ENCODE results near the gene KCNQ1. TPM values are rescaled to one million over a fixed set of nuclear protein-coding genes. Genes with fewer than 3 reads are reported as not detected.

The KCNQ1 gene
- polyA plus RNA-seq, 1 donor (not counting 4 experiments of a cell fraction or from before 2014, with no cell fraction given): not detected

DNA sequence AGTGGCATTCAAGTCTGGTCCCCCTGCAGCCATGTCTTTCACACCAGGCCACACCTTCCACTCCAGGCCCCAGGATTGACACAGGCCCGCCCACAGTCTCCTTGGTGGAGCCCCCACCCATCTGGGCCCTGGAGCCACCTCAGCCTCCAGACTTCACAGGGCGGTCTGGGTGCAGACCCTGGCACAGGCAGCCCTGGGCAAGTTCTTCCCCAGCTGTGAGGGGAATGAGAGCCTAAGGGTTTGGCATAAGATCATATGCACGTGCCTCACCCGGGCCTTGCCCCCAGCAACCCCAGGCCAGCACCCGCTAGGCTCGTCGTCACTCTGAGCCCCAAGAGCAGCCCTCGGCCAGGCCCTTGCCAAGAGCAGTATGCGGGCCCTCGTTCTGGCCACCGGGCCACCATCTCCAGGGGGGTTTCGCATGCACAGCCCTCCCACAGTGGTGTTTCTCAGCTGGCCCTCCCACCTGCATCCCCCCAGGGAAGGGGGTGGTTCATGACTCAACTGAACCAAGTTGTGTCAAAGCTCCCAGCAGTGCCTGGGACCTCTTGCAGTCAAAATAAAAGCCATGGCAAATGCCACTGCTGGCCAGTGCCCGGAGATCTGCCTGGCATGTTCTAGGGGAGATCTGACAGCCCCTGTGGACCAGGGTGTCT lies 325.4 kb downstream of the KCNQ1 start:
- no peak overlapping the region for H3K4me2 ChIP-seq (ENCODE audit: control insufficient read depth, extremely low read depth, insufficient read depth, low read depth, low read length)
- no peak for DNase-seq (ENCODE audit: low read depth, low spot score)
- no peaks in the 10 kb centered on the region for H3K9me3 ChIP-seq (ENCODE audit: control insufficient read depth, low read depth, low read length)
- peaks cover 2% of the 10 kb centered on the region for H3K4me1 ChIP-seq (ENCODE audit: control insufficient read depth, extremely low read depth, insufficient read depth, low read length)
- H2AFZ ChIP-seq (ENCODE audit: control insufficient read depth, low read length): no peak overlapping the region
- no peaks in the 10 kb centered on the region for H3K9me1 ChIP-seq (ENCODE audit: control insufficient read depth, extremely low read depth, insufficient read depth, low read length)
- no peak overlapping the region for H3K9ac ChIP-seq (ENCODE audit: control insufficient read depth, extremely low read depth, insufficient read depth, low read length)
- TF ChIP-seq EZH2 (IDR thresholded peaks at IDR 0.05; ENCODE audit: low read length): no peak
- TF ChIP-seq, protein P1, sequence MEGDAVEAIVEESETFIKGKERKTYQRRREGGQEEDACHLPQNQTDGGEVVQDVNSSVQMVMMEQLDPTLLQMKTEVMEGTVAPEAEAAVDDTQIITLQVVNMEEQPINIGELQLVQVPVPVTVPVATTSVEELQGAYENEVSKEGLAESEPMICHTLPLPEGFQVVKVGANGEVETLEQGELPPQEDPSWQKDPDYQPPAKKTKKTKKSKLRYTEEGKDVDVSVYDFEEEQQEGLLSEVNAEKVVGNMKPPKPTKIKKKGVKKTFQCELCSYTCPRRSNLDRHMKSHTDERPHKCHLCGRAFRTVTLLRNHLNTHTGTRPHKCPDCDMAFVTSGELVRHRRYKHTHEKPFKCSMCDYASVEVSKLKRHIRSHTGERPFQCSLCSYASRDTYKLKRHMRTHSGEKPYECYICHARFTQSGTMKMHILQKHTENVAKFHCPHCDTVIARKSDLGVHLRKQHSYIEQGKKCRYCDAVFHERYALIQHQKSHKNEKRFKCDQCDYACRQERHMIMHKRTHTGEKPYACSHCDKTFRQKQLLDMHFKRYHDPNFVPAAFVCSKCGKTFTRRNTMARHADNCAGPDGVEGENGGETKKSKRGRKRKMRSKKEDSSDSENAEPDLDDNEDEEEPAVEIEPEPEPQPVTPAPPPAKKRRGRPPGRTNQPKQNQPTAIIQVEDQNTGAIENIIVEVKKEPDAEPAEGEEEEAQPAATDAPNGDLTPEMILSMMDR (optimal IDR thresholded peaks at IDR 0.05 in 1 of 3, IDR thresholded peaks at IDR 0.05 in 1 of 3, conservative IDR thresholded peaks at IDR 0.05 in 1 of 3; ENCODE audit: extremely low read depth in 1 of 3, insufficient read depth in 2 of 3, low read length in 3 of 3): no peak
- dilution Hi-C loops (cut with MboI; ENCODE audit: extremely low pct_ligation_motif_present, low sequenced_read_pairs): no loop called here
- no peak for FAIRE-seq
- H3K36me3 ChIP-seq (ENCODE audit: control insufficient read depth in 2 of 2, extremely low read depth in 1 of 2, insufficient read depth in 2 of 2, low read length in 2 of 2): no peaks in the 10 kb centered on the region
- H3K79me2 ChIP-seq (ENCODE audit: control insufficient read depth, insufficient read depth, low read length): no peaks in the 10 kb centered on the region
- H3K4me3 ChIP-seq (ENCODE audit: control insufficient read depth in 2 of 3, extremely low read depth in 1 of 3, insufficient read depth in 2 of 3, low read depth in 1 of 3, low read length in 3 of 3): no peak overlapping the region
- H4K20me1 ChIP-seq (ENCODE audit: control insufficient read depth, extremely low read depth, insufficient read depth, low read length): no peaks in the 10 kb centered on the region
- H3K27me3 ChIP-seq (ENCODE audit: control insufficient read depth, extremely low read depth, insufficient read depth, low read length): peaks cover 33% of the 10 kb centered on the region
- H3K27ac ChIP-seq (ENCODE audit: control insufficient read depth, insufficient read depth, low read length): no peak overlapping the region

DNA sequence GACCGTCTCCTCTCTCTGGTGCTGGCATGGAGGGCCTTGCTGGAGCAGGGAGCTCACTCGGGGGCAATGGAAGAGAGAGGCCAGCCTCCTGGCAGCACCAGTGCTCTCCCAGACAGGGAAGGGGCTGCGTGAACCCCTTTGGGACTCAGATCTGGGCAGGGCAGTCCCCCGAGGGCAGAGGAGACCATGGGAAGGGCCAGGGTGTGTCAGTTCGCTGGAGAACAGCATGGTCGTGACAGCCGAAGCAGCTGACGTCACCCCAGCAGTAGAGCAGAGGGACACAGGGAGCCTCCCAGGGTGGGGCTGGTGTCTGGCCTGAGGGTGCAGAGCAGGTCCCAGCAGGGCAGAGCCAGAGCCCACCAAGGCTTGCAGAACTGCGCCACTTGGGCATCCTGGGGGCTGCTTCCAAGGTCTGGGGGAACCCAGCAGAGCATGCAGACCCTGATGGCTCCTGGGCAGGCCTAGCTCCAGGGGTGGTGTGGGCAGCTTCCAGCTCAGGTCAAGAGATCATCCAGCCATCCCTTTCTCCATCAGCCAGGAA lies 326.0 kb downstream of the KCNQ1 start:
- Histone ChIP-seq H3K27ac (ENCODE audit: control insufficient read depth, insufficient read depth, low read length) (no peak overlapping the region), H2AFZ (ENCODE audit: control insufficient read depth, low read length) (no peak overlapping the region), H3K9me1 (ENCODE audit: control insufficient read depth, extremely low read depth, insufficient read depth, low read length) (no peaks in the 10 kb centered on the region), H3K4me3 (ENCODE audit: control insufficient read depth in 2 of 3, extremely low read depth in 1 of 3, insufficient read depth in 2 of 3, low read depth in 1 of 3, low read length in 3 of 3) (no peak overlapping the region), H3K27me3 (ENCODE audit: control insufficient read depth, extremely low read depth, insufficient read depth, low read length) (peaks cover 35% of the 10 kb centered on the region), H3K9me3 (ENCODE audit: control insufficient read depth, low read depth, low read length) (no peaks in the 10 kb centered on the region), H3K36me3 (ENCODE audit: control insufficient read depth in 2 of 2, extremely low read depth in 1 of 2, insufficient read depth in 2 of 2, low read length in 2 of 2) (no peaks in the 10 kb centered on the region), H3K4me2 (ENCODE audit: control insufficient read depth, extremely low read depth, insufficient read depth, low read depth, low read length) (no peak overlapping the region), H3K4me1 (ENCODE audit: control insufficient read depth, extremely low read depth, insufficient read depth, low read length) (peaks cover 2% of the 10 kb centered on the region), H4K20me1 (ENCODE audit: control insufficient read depth, extremely low read depth, insufficient read depth, low read length) (no peaks in the 10 kb centered on the region), H3K79me2 (ENCODE audit: control insufficient read depth, insufficient read depth, low read length) (no peaks in the 10 kb centered on the region), H3K9ac (ENCODE audit: control insufficient read depth, extremely low read depth, insufficient read depth, low read length) (no peak overlapping the region)
- FAIRE-seq: no peak
- DNase-seq (ENCODE audit: low read depth, low spot score): no peak
- TF ChIP-seq, protein P1 (optimal IDR thresholded peaks at IDR 0.05 in 1 of 3, IDR thresholded peaks at IDR 0.05 in 1 of 3, conservative IDR thresholded peaks at IDR 0.05 in 1 of 3; ENCODE audit: extremely low read depth in 1 of 3, insufficient read depth in 2 of 3, low read length in 3 of 3): no peak
- TF ChIP-seq EZH2 (IDR thresholded peaks at IDR 0.05; ENCODE audit: low read length): no peak
- dilution Hi-C loops (cut with MboI; ENCODE audit: extremely low pct_ligation_motif_present, low sequenced_read_pairs): no loop called here

Measured in keratinocyte (primary cell).